ENCODE measurements around the gene OSMR. TPM values are rescaled to one million over a fixed set of nuclear protein-coding genes. Genes with fewer than 3 reads are reported as not detected.

OSMR gene
- polyA plus RNA-seq, 1 donor from 2014 or later, result not detected

DNA sequence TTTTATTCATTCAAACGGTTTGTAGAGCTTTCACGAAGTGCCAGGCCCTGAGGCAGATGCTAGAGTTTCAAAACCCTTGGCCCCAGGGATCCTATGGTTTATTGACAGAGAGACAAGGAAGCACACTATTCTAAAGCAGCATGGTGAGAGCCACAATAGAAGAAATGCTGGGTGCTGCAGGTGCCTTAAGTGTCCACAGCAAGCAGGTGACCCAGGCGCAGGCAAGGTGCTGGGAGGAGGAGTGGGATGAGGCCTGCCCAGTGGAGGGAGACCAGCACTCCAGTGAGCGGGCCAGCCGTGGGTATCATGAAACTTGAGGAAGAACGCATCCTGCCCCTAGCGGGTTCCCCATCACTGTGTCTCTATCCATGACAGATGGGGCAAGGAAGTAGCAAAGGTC lies 71.0 kb downstream of the OSMR start:
- Mint-ChIP-seq H3K27me3 (peaks cover 6% of the 10 kb centered on the region), H3K4me3 (no peak overlapping the region), H3K36me3 (peaks cover 3% of the 10 kb centered on the region)

DNA sequence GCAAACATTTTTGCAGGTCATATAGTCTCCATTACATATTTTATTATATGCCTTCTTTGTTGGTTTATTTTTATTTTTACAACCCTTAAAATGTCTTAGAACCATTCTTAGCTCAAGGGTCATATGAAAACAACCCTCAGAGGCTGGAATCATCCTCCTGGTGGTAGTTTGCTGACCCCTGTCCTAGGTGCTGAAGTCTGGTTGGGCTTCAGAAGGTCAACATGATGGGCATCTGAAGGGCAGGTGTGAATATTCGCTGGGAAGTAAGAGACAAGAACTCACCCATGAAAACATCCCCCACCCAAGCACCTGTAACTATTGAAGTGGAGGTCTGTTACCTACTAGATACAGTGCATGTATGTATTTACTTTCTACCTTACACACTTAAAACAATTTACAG lies 75.4 kb downstream of the OSMR start:
- Mint-ChIP-seq H3K4me3 (no peak overlapping the region), H3K9me3 (no peaks in the 10 kb centered on the region), H3K4me1 (no peaks in the 10 kb centered on the region), H3K27me3 (peaks cover 17% of the 10 kb centered on the region), H3K36me3 (peaks cover 2% of the 10 kb centered on the region), H3K27ac (no peak overlapping the region)

More for the DNA sequence above, 71.0 kb downstream of the OSMR start:
- Mint-ChIP-seq H3K9me3 (no peaks in the 10 kb centered on the region), H3K4me1 (peaks cover 0 to under 1% (median 0%) of the 10 kb centered on the region in 3 donors), H3K27ac (peak overlapping the region in 1 of 3 donors; percentile 1)

DNA sequence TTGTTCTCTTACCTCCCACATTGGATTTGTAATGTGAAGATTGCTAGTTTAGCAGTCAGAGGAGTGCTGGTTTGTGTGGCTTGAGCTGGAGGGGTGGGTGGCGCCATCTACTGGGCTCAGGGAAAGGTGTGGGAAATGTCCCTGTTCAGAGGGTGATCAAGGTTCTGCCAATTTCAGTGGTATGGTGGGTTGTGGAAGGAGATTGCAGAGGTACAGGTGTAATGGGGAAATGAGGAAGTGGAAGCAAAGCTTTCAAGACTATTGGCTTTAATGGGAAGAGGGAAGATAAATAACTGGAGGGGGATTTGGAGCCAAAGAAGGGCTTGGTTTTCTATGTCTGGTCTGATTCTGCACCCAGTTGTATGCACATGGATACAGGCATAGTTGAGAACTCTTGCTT lies 76.4 kb downstream of the OSMR start:
- H3K4me3 Mint-ChIP-seq, result no peak overlapping the region
- peaks cover 21% of the 10 kb centered on the region for H3K27me3 Mint-ChIP-seq
- peaks cover 2% of the 10 kb centered on the region for H3K36me3 Mint-ChIP-seq
- peaks cover 0 to 2% (median 0%) of the 10 kb centered on the region in 3 donors for H3K9me3 Mint-ChIP-seq
- H3K27ac Mint-ChIP-seq, result peak overlapping the region in 1 of 3 donors; percentile 7
- no peaks in the 10 kb centered on the region for H3K4me1 Mint-ChIP-seq

DNA sequence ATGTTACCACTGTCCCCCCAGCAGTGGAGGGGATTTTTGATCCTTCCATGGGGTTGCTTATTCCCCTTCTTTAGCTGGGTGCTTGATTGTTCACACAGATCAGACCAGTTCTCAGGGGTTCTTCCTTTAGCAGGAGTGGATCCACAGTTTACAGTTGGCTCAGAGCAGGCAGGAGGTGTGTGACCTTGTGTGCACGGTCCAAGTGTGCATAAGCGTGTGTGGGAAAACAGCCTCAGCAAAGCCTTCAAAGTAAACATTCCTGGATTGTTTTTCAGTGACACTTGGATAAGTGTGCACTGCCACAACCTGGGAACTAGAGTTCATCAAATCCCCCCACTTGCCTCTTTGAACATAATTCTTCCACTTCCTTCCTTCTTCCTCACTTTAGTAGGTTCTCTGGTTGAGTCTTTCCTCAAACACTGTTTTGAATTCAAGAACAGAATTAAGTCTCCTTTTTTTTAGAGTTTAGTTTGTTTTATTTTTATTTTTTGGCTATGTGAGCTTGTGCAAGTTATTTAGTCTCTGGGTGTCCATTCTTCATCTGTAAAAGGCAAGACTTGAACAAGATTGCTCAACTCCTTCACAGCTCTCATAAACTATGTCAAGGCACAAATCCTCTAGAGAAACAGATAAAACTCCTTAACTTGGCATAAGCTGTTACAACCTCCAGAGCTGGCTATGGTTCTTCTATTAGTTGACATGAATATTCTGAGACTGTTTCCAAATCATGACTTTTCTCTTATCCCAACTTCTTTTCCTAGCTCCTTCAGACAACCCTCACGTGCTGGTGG lies 78.0 kb downstream of the OSMR start:
- no peak overlapping the region for H3K27ac Mint-ChIP-seq
- peaks cover 25% of the 10 kb centered on the region for H3K27me3 Mint-ChIP-seq
- H3K9me3 Mint-ChIP-seq, result peaks cover 0 to 2% (median 0%) of the 10 kb centered on the region in 3 donors
- no peaks in the 10 kb centered on the region for H3K4me1 Mint-ChIP-seq
- peaks cover 2% of the 10 kb centered on the region for H3K36me3 Mint-ChIP-seq
- no peak overlapping the region for H3K4me3 Mint-ChIP-seq

DNA sequence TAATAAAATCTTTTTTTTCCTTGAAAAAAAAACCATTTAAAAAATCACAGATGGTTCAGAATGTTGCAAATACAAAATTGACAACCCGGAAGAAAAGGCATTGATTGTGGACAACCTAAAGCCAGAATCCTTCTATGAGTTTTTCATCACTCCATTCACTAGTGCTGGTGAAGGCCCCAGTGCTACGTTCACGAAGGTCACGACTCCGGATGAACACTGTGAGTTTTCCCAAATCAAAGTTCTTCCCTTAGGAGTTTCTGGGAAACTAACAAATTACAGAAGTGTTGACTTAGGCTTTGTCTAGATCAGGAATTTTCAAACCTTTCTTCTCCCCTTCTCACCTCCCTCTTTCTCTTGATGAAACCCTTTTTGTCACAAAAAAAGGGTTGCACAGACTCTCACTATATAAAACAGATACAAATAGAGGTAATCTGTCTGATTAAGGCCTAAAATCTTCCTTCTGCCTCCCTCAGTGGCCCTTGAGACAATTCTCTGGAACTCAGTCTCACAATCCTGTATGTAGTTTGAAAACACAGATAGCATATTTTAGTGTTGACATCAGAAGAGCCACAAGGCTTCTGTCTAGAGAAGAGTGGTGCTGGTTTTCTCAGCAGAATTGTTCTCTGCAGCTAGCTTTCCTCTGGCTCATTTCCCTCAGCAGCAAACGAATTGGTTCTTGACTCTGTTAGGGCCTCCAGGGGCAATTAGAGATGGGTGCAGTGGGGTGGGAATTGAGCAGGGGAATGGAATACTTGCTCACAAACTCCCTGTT lies 79.5 kb downstream of the OSMR start:
- no peak overlapping the region for H3K4me3 Mint-ChIP-seq
- peaks cover 25% of the 10 kb centered on the region for H3K27me3 Mint-ChIP-seq
- H3K27ac Mint-ChIP-seq, result no peak overlapping the region
- no peaks in the 10 kb centered on the region for H3K4me1 Mint-ChIP-seq
- H3K9me3 Mint-ChIP-seq, result peaks cover 0 to 2% (median 0%) of the 10 kb centered on the region in 3 donors
- H3K36me3 Mint-ChIP-seq, result peaks cover 2% of the 10 kb centered on the region

- Mint-ChIP-seq H3K36me3 (peaks cover 2% of the 10 kb centered on the region), H3K4me1 (no peaks in the 10 kb centered on the region), H3K27me3 (peaks cover 25% of the 10 kb centered on the region), H3K27ac (no peak overlapping the region), H3K4me3 (no peak overlapping the region), H3K9me3 (peaks cover 0 to 2% (median 0%) of the 10 kb centered on the region in 3 donors)
Observed at GRCh38 chr5:38926121-38926520, 80.3 kb downstream of the OSMR start.

DNA sequence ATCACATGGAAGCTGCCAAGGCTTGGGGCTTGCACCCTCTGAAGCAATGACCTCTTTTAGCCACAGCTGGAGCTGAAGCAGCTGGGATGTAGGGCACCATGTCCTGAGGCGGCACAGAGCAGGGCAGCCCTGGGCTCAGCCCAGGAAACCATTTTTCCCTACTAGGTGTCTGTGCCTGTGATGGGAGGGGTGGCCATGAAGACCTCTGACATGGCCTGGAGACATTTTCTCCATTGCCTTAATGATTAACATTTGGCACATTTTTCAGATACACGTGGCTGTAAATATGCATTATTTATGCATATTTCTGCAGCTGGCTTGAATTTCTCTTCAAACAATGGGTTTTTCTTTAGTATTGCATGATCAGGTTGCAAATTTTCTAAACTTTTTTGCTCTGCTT lies 81.7 kb downstream of the OSMR start:
- no peak overlapping the region for H3K27ac Mint-ChIP-seq
- no peaks in the 10 kb centered on the region for H3K4me1 Mint-ChIP-seq
- peaks cover 2% of the 10 kb centered on the region for H3K36me3 Mint-ChIP-seq
- no peak overlapping the region for H3K4me3 Mint-ChIP-seq
- peaks cover 0 to 2% (median 0%) of the 10 kb centered on the region in 3 donors for H3K9me3 Mint-ChIP-seq
- peaks cover 19% of the 10 kb centered on the region for H3K27me3 Mint-ChIP-seq

- H3K27ac Mint-ChIP-seq, result no peak overlapping the region
- H3K36me3 Mint-ChIP-seq, result peaks cover 2% of the 10 kb centered on the region
- no peaks in the 10 kb centered on the region for H3K4me1 Mint-ChIP-seq
- peaks cover 14% of the 10 kb centered on the region for H3K27me3 Mint-ChIP-seq
- no peak overlapping the region for H3K4me3 Mint-ChIP-seq
- H3K9me3 Mint-ChIP-seq, result peaks cover 0 to 2% (median 0%) of the 10 kb centered on the region in 3 donors
Observed at GRCh38 chr5:38929838-38930237, 84.0 kb downstream of the OSMR start.

GRCh38 chr5:38931731-38932130 lies 85.9 kb downstream of the OSMR start:
- Mint-ChIP-seq H3K4me3 (no peak overlapping the region), H3K9me3 (peaks cover 0 to 3% (median under 1%) of the 10 kb centered on the region in 3 donors), H3K27me3 (peaks cover 5% of the 10 kb centered on the region), H3K4me1 (peaks cover 0 to 4% (median 0%) of the 10 kb centered on the region in 3 donors), H3K27ac (no peak overlapping the region), H3K36me3 (peaks cover under 1% of the 10 kb centered on the region)

GRCh38 chr5:38932854-38933408 lies 87.1 kb downstream of the OSMR start:
- Mint-ChIP-seq H3K4me3 (no peak overlapping the region), H3K27me3 (peaks cover 4% of the 10 kb centered on the region), H3K27ac (peak overlapping the region in 2 of 3 donors; percentile 18 to 22), H3K4me1 (peaks cover 0 to 4% (median 0%) of the 10 kb centered on the region in 3 donors), H3K9me3 (peaks cover 0 to 3% (median 0%) of the 10 kb centered on the region in 3 donors), H3K36me3 (peaks cover 4% of the 10 kb centered on the region)

- Mint-ChIP-seq H3K4me1 (peaks cover 0 to 4% (median 0%) of the 10 kb centered on the region in 3 donors), H3K27ac (no peak overlapping the region), H3K36me3 (peaks cover 10% of the 10 kb centered on the region), H3K4me3 (no peak overlapping the region), H3K27me3 (no peaks in the 10 kb centered on the region), H3K9me3 (peaks cover 0 to 3% (median 0%) of the 10 kb centered on the region in 3 donors)
Observed at GRCh38 chr5:38935437-38935836, 89.6 kb downstream of the OSMR start.

DNA sequence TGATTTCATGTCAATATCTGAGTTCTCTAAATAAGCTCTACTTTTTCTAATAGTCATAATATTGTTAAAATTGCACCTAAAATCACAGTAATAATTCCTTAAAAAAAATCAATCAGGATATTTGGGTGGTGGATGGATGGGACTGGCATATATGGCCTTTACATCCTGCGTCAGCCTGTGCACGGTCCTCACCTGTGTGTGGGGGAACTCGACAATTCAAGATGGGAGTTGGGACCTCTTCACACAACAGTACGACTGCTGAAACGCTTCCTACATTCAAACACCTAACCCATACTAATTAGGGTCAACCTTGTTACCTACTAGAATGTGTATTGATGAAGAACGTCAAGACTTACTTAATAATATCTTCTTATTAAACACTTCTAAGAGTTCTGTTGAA lies 90.5 kb downstream of the OSMR start:
- H3K4me1 Mint-ChIP-seq, result peaks cover 0 to 4% (median 0%) of the 10 kb centered on the region in 3 donors
- no peak overlapping the region for H3K4me3 Mint-ChIP-seq
- no peaks in the 10 kb centered on the region for H3K27me3 Mint-ChIP-seq
- peaks cover 10% of the 10 kb centered on the region for H3K36me3 Mint-ChIP-seq
- H3K9me3 Mint-ChIP-seq, result peaks cover 0 to 3% (median 0%) of the 10 kb centered on the region in 3 donors
- H3K27ac Mint-ChIP-seq, result peak overlapping the region in 1 of 3 donors; percentile 8

- peaks cover 0 to 4% (median 0%) of the 10 kb centered on the region in 3 donors for H3K4me1 Mint-ChIP-seq
- no peak overlapping the region for H3K4me3 Mint-ChIP-seq
- H3K27ac Mint-ChIP-seq, result no peak overlapping the region
- peaks cover 13% of the 10 kb centered on the region for H3K36me3 Mint-ChIP-seq
- H3K27me3 Mint-ChIP-seq, result no peaks in the 10 kb centered on the region
- peaks cover 0 to 3% (median 0%) of the 10 kb centered on the region in 3 donors for H3K9me3 Mint-ChIP-seq
Observed at GRCh38 chr5:38938424-38938823, 92.6 kb downstream of the OSMR start.

DNA sequence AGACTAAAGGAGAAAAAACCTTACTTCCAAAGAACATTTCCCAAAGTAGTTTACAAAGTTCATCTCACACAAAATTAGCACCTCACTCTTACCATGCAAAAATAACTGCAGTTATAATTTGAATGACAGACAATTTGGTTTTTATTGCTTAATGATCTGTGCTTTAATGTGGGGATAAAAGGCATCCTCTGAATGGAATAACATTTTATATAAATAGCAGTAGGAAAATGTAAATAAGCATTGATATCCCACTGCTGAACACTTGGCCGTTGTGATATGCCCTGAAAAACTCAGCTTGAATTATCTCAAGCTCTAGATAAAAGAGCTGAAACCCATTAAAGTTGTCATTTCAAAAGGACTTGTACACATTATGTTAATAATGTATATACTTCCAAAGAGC lies 93.2 kb downstream of the OSMR start:
- H3K9me3 Mint-ChIP-seq, result peaks cover 0 to 3% (median 0%) of the 10 kb centered on the region in 3 donors
- no peak overlapping the region for H3K27ac Mint-ChIP-seq
- H3K36me3 Mint-ChIP-seq, result peaks cover 13% of the 10 kb centered on the region
- no peak overlapping the region for H3K4me3 Mint-ChIP-seq
- H3K27me3 Mint-ChIP-seq, result no peaks in the 10 kb centered on the region
- peaks cover 0 to 4% (median 0%) of the 10 kb centered on the region in 3 donors for H3K4me1 Mint-ChIP-seq
